Panc1 (cell line): ENCODE results near the gene UBLCP1. TPM values are rescaled to one million over a fixed set of nuclear protein-coding genes. Genes with fewer than 3 reads are reported as not detected.

Experiments
- ATAC-seq: fragments of 200-7000 bp; cut with Tn5 transposase; 2 replicates; pipeline ENCODE4 v1.9.1; 2020; ENCODE audit warnings: mild to moderate bottlenecking, moderate library complexity
- BruUV-seq: library from RNA; stranded (reverse); fragments of 400-500 nt; replicated peaks from 2 replicates; lab custom pipeline; 2021; lab: Mats Ljungman, UMichigan
- CTCF ChIA-PET: fragments of 300-600 bp; sonication (Branson Sonifier 250); formaldehyde crosslinking; loops from one replicate; lab custom pipeline; 2022; ENCODE audit warnings: antibody characterized with exemption; lab: Charles Lee
- POLR2A ChIA-PET: fragments of 300-600 bp; sonication (Branson Sonifier 250); formaldehyde crosslinking; loops from one replicate; lab custom pipeline; 2022; ENCODE audit warnings: antibody characterized with exemption; lab: Charles Lee
- DNase-seq: peaks from one replicate; pipeline ENCODE4 v3.0.0-alpha.2; 2010; ENCODE audit warnings: low read depth, low spot score
- H3K27ac ChIP-seq: 2 replicates; pipeline ENCODE4 v1.5.1; 2011; ENCODE audit warnings: mild to moderate bottlenecking, low read length, inconsistent platforms
- H3K27me3 ChIP-seq: fragments of 200-500 bp; sonication (Bioruptor generic); 2 replicates; pipeline ENCODE4 v1.6.0; 2014; ENCODE audit warnings: low read length, inconsistent platforms; ENCODE audit not compliant: control insufficient read depth, insufficient read depth
- H3K36me3 ChIP-seq: fragments of 200-500 bp; sonication (Bioruptor generic); 2 replicates; pipeline ENCODE4 v1.5.1; 2014; ENCODE audit warnings: inconsistent platforms, mild to moderate bottlenecking, low read length, moderate library complexity; ENCODE audit not compliant: control insufficient read depth, insufficient read depth
- H3K4me1 ChIP-seq: 2 replicates; pipeline ENCODE4 v1.5.1; 2011; ENCODE audit warnings: inconsistent platforms, mild to moderate bottlenecking, low read length, moderate library complexity; ENCODE audit not compliant: control insufficient read depth, insufficient read depth
- H3K4me3 ChIP-seq, 2 experiments: 2 replicates each; pipeline ENCODE4 v1.5.1; 2011 to 2012; ENCODE audit warnings: low read depth in 2 of 2, low read length in 2 of 2, mild to moderate bottlenecking in 2 of 2, inconsistent platforms in 1 of 2, moderate library complexity in 1 of 2
- H3K9me3 ChIP-seq: fragments of 200-500 bp; sonication (Bioruptor generic); 2 replicates; pipeline ENCODE4 v1.5.1; 2014; ENCODE audit warnings: low read depth, mild to moderate bottlenecking, inconsistent platforms, low read length, moderate library complexity; ENCODE audit not compliant: control insufficient read depth, insufficient read depth
- POLR2AphosphoS5 ChIP-seq: IDR thresholded peaks from 2 replicates; pipeline ENCODE4 v1.6.1; 2012; ENCODE audit warnings: mild to moderate bottlenecking, low read depth, low read length, moderate library complexity
- SIN3A ChIP-seq: IDR thresholded peaks from 2 replicates; pipeline ENCODE4 v1.6.1; 2012; ENCODE audit warnings: low read depth, mild to moderate bottlenecking, low read length, moderate library complexity, borderline replicate concordance; ENCODE audit not compliant: insufficient read depth
- TCF7L2 ChIP-seq: IDR thresholded peaks from 2 replicates; pipeline ENCODE4 v1.6.1; 2011; ENCODE audit warnings: mild to moderate bottlenecking, low read depth, low read length, inconsistent platforms
- in situ Hi-C: cut with HindIII; loops from 2 replicates; pipeline ENCODE4 v1.10.0; 2016; ENCODE audit warnings: low sequenced_read_pairs, low pct_unique_long_range_greater_than_20kb
- intact Hi-C: fragments of 100-400 bp; cut with micrococcal nuclease; formaldehyde crosslinking; loops from one replicate; pipeline ENCODE4 v1.10.0; 2022; ENCODE audit not compliant: unreplicated experiment
- total RNA-seq: library from RNA; stranded (reverse); gene quantifications from one replicate; pipeline ENCODE4 v1.2.1, GENCODE V29; 2021; ENCODE audit not compliant: unreplicated experiment
- TF ChIP-seq, protein P1 (sequence below): fragments of 450-650 bp; IDR thresholded peaks from 2 replicates; pipeline ENCODE4 v1.5.1; 2017; ENCODE audit warnings: mild to moderate bottlenecking
- TF ChIP-seq, protein P2 (sequence below), 2 experiments: IDR thresholded peaks; 2 replicates each; pipeline ENCODE4 v1.6.1; 2011 to 2012; ENCODE audit warnings: low read depth in 2 of 2, control low read depth in 1 of 2, low read length in 1 of 2, mild to moderate bottlenecking in 1 of 2, moderate library complexity in 1 of 2; ENCODE audit not compliant: insufficient read depth in 1 of 2

UBLCP1 gene
- total RNA-seq, 1 experiment from 2014 or later, result 31.8 TPM

DNA sequence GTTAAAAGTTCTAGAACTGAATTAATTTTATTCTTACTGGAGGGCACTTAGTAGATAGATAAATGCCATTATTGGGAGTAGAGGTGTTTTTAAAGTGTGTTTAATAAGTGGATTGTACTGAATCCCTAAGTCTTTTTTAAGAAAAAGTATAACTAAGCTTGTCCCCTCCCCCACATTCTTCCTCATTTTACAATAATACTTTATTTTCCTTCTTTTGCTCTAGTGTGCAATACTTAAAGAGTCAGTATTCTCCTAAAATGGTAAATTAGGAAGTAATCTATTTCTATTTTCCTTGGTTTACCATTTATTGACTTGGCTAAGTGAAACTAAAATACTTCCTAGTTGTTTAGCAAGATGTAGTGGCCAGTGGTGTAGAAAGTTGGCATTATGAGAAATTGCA lies 11.6 kb downstream of the UBLCP1 start:
- TF ChIP-seq, protein P1, sequence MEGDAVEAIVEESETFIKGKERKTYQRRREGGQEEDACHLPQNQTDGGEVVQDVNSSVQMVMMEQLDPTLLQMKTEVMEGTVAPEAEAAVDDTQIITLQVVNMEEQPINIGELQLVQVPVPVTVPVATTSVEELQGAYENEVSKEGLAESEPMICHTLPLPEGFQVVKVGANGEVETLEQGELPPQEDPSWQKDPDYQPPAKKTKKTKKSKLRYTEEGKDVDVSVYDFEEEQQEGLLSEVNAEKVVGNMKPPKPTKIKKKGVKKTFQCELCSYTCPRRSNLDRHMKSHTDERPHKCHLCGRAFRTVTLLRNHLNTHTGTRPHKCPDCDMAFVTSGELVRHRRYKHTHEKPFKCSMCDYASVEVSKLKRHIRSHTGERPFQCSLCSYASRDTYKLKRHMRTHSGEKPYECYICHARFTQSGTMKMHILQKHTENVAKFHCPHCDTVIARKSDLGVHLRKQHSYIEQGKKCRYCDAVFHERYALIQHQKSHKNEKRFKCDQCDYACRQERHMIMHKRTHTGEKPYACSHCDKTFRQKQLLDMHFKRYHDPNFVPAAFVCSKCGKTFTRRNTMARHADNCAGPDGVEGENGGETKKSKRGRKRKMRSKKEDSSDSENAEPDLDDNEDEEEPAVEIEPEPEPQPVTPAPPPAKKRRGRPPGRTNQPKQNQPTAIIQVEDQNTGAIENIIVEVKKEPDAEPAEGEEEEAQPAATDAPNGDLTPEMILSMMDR, result no peak
- TF ChIP-seq SIN3A (no peak), TCF7L2 (no peak), POLR2AphosphoS5 (no peak)
- TF ChIP-seq, protein P2, sequence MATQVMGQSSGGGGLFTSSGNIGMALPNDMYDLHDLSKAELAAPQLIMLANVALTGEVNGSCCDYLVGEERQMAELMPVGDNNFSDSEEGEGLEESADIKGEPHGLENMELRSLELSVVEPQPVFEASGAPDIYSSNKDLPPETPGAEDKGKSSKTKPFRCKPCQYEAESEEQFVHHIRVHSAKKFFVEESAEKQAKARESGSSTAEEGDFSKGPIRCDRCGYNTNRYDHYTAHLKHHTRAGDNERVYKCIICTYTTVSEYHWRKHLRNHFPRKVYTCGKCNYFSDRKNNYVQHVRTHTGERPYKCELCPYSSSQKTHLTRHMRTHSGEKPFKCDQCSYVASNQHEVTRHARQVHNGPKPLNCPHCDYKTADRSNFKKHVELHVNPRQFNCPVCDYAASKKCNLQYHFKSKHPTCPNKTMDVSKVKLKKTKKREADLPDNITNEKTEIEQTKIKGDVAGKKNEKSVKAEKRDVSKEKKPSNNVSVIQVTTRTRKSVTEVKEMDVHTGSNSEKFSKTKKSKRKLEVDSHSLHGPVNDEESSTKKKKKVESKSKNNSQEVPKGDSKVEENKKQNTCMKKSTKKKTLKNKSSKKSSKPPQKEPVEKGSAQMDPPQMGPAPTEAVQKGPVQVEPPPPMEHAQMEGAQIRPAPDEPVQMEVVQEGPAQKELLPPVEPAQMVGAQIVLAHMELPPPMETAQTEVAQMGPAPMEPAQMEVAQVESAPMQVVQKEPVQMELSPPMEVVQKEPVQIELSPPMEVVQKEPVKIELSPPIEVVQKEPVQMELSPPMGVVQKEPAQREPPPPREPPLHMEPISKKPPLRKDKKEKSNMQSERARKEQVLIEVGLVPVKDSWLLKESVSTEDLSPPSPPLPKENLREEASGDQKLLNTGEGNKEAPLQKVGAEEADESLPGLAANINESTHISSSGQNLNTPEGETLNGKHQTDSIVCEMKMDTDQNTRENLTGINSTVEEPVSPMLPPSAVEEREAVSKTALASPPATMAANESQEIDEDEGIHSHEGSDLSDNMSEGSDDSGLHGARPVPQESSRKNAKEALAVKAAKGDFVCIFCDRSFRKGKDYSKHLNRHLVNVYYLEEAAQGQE (IDR thresholded peaks at IDR 0.05; ENCODE audit: insufficient read depth in 1 of 2, low read depth in 2 of 2, low read length in 1 of 2), result no peak
- no peaks in the 10 kb centered on the region for H3K4me1 ChIP-seq
- no peak for ATAC-seq
- peaks cover 41% of the 10 kb centered on the region for H3K36me3 ChIP-seq
- no peak overlapping the region for H3K27ac ChIP-seq
- H3K9me3 ChIP-seq, result no peaks in the 10 kb centered on the region
- intact Hi-C loops, result no loop called here
- CTCF ChIA-PET, result no interaction called here
- no peak overlapping the region for H3K4me3 ChIP-seq
- no TSS peak for BruUV-seq
- H3K27me3 ChIP-seq, result no peaks in the 10 kb centered on the region
- in situ Hi-C loops, result no loop called here
- DNase-seq, result no peak
- POLR2A ChIA-PET, result no interaction called here

DNA sequence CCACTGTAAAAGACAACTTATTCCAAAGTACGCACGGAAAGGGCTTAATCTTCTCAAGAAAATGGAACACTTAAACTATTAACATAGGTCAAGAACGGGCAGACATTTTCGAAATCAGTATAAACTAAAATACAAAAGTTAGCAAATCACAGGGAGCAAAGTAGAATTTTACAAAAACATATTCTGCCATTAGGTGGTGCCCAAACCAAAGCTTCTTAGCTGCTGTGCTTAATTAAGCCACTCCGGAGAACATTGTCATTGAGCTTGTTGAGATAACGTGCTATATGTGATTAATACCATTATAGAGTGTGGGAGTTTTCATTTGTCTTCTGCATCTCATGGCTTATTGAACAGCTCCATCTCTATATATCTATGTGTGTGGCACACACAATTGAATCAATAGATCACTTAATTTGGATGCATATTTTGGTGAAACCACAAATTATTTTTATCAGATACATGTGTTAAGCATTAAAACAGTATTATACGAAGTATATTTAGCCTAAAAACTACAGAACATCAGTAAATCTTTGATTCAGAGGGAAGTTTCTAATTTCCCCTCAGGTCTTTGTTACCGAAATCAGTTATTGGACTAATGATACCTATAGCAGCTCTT lies 23.4 kb downstream of the UBLCP1 start:
- Histone ChIP-seq H3K27ac (no peak overlapping the region), H3K4me3 (no peak overlapping the region), H3K9me3 (no peaks in the 10 kb centered on the region), H3K4me1 (no peaks in the 10 kb centered on the region), H3K36me3 (peaks cover 22% of the 10 kb centered on the region), H3K27me3 (no peaks in the 10 kb centered on the region)
- peak; percentile 45; the same call in 1 of the 2 replicates for ATAC-seq
- intact Hi-C loops, result no loop called here
- DNase-seq, result no peak
- TF ChIP-seq, protein P1, result peak; percentile 41; the same call in 1 of the 2 replicates
- TF ChIP-seq, protein P2 (IDR thresholded peaks at IDR 0.05; ENCODE audit: insufficient read depth in 1 of 2, low read depth in 2 of 2, low read length in 1 of 2), result no peak
- ChIA-PET CTCF (interaction anchor here (0.6 to 1.9 kb wide), 3 partner anchors 30 to 902 kb away, joined by 4 to 10 read pairs (median 10); no protein-coding TSS in a partner anchor), POLR2A (no interaction called here)
- in situ Hi-C loops, result no loop called here
- no TSS peak for BruUV-seq
